ENCODE results near the gene HOXC10.

The HOXC10 gene

GRCh38 chr12:53963005-53963404, 21.9 kb upstream of the HOXC10 start:
- no peak for TF ChIP-seq CTCF (IDR thresholded peaks at IDR 0.05; ENCODE audit: low read depth, low read length, missing control alignments)
- Histone ChIP-seq H3K36me3 (replicated peaks) (no peaks in the 10 kb centered on the region), H3K4me3 (ENCODE audit: low read depth, low read length) (no peak overlapping the region), H3K27ac (no peak overlapping the region), H3K27me3 (replicated peaks) (peaks cover 98% of the 10 kb centered on the region)
- in situ Hi-C loops (cut with HindIII; ENCODE audit: low pct_ligation_motif_present, low sequenced_read_pairs): no loop called here
- DNase-seq: no peak

GRCh38 chr12:53963434-53964314, 21.3 kb upstream of the HOXC10 start:
- Histone ChIP-seq H3K4me3 (ENCODE audit: low read depth, low read length) (no peak overlapping the region), H3K36me3 (replicated peaks) (no peaks in the 10 kb centered on the region), H3K27ac (no peak overlapping the region), H3K27me3 (replicated peaks) (peaks cover 97% of the 10 kb centered on the region)
- no peak for TF ChIP-seq CTCF (IDR thresholded peaks at IDR 0.05; ENCODE audit: low read depth, low read length, missing control alignments)
- in situ Hi-C loops (cut with HindIII; ENCODE audit: low pct_ligation_motif_present, low sequenced_read_pairs): no loop called here
- DNase-seq: no peak

- TF ChIP-seq CTCF (IDR thresholded peaks at IDR 0.05; ENCODE audit: low read depth, low read length, missing control alignments): no peak
- Histone ChIP-seq H3K27ac (no peak overlapping the region), H3K36me3 (replicated peaks) (no peaks in the 10 kb centered on the region), H3K4me3 (ENCODE audit: low read depth, low read length) (no peak overlapping the region), H3K27me3 (replicated peaks) (peaks cover 99% of the 10 kb centered on the region)
- in situ Hi-C loops (cut with HindIII; ENCODE audit: low pct_ligation_motif_present, low sequenced_read_pairs): no loop called here
- DNase-seq: no peak
Observed at GRCh38 chr12:53964315-53964713, 20.6 kb upstream of the HOXC10 start.

- no peak for DNase-seq
- in situ Hi-C loops (cut with HindIII; ENCODE audit: low pct_ligation_motif_present, low sequenced_read_pairs): no loop called here
- H3K27me3 ChIP-seq (replicated peaks): peaks cover 99% of the 10 kb centered on the region
- H3K27ac ChIP-seq: no peak overlapping the region
- H3K36me3 ChIP-seq (replicated peaks): no peaks in the 10 kb centered on the region
- no peak overlapping the region for H3K4me3 ChIP-seq (ENCODE audit: low read depth, low read length)
- no peak for TF ChIP-seq CTCF (IDR thresholded peaks at IDR 0.05; ENCODE audit: low read depth, low read length, missing control alignments)
Observed at GRCh38 chr12:53965281-53966084, 19.5 kb upstream of the HOXC10 start.

- TF ChIP-seq CTCF (IDR thresholded peaks at IDR 0.05; ENCODE audit: low read depth, low read length, missing control alignments): no peak
- in situ Hi-C loops (cut with HindIII; ENCODE audit: low pct_ligation_motif_present, low sequenced_read_pairs): no loop called here
- H3K36me3 ChIP-seq (replicated peaks): no peaks in the 10 kb centered on the region
- H3K27me3 ChIP-seq (replicated peaks): peaks cover 99% of the 10 kb centered on the region
- H3K4me3 ChIP-seq (ENCODE audit: low read depth, low read length): no peak overlapping the region
- no peak for DNase-seq
- no peak overlapping the region for H3K27ac ChIP-seq
Observed at GRCh38 chr12:53966085-53966384, 18.9 kb upstream of the HOXC10 start.
